ENCODE measurements around the gene ITPKC. TPM values are rescaled to one million over a fixed set of nuclear protein-coding genes. Genes with fewer than 3 reads are reported as not detected.

The ITPKC gene
- total RNA-seq, 1 experiment from 2014 or later, result 11.4 TPM

GRCh38 chr19:40724315-40724714 lies 7.4 kb downstream of the ITPKC start:
- ATAC-seq (no peak), DNase-seq (ENCODE audit: low read depth, low spot score) (no peak)
- POLR2A ChIA-PET, result no interaction called here
- intact Hi-C loops (cut with micrococcal nuclease), result no loop called here
- no peak overlapping the region for H3K4me2 ChIP-seq (ENCODE audit: low read length)
- CTCF ChIA-PET, result no interaction called here
- H3K79me2 ChIP-seq (ENCODE audit: insufficient read depth, low read length), result peaks cover 50% of the 10 kb centered on the region
- TF ChIP-seq POLR2A (IDR thresholded peaks at IDR 0.05; ENCODE audit: borderline replicate concordance, extremely low read depth, insufficient read depth, insufficient read length), result no peak
- no peak overlapping the region for H2AFZ ChIP-seq (ENCODE audit: low read depth, low read length, poor library complexity, severe bottlenecking)
- H3K4me1 ChIP-seq (ENCODE audit: control insufficient read depth in 1 of 2, insufficient read depth in 2 of 2, low read length in 2 of 2), result peaks cover 7 to 22% of the 10 kb centered on the region in 2 experiments
- H4K20me1 ChIP-seq (ENCODE audit: insufficient read depth), result no peaks in the 10 kb centered on the region
- H3K27me3 ChIP-seq (ENCODE audit: insufficient read depth, low read length), result no peaks in the 10 kb centered on the region
- H3K27ac ChIP-seq (ENCODE audit: low read depth, low read length), result no peak overlapping the region
- no peaks in the 10 kb centered on the region for H3K9me2 ChIP-seq (ENCODE audit: insufficient read depth)
- H3K36me3 ChIP-seq (ENCODE audit: control insufficient read depth in 1 of 2, insufficient read depth in 2 of 2, low read length in 2 of 2), result peaks cover 9 to 38% of the 10 kb centered on the region in 2 experiments
- RAD21 ChIA-PET (ENCODE audit: low non-redundant PET in 1 of 2, low total read pairs in 2 of 2, uncharacterized antibody in 2 of 2, unreplicated experiment in 2 of 2), result no interaction called here
- no peak overlapping the region for H3K9ac ChIP-seq (ENCODE audit: low read length)
- BruUV-seq (replicated peaks), result no TSS peak
- 0 out of 4 replicates have a peak, but pooled peaks cover 0 to 3% of the 10 kb centered on the region in 2 experiments for H3K9me3 ChIP-seq (ENCODE audit: control insufficient read depth in 1 of 2, insufficient read depth in 1 of 2, low read depth in 1 of 2, low read length in 2 of 2)
- no peak overlapping the region for H3K4me3 ChIP-seq (replicated peaks in 1 of 2; ENCODE audit: low read depth in 1 of 2, low read length in 2 of 2)

GRCh38 chr19:40724855-40725254 lies 7.9 kb downstream of the ITPKC start:
- Histone ChIP-seq H3K27me3 (ENCODE audit: insufficient read depth, low read length) (no peaks in the 10 kb centered on the region), H3K4me1 (ENCODE audit: control insufficient read depth in 1 of 2, insufficient read depth in 2 of 2, low read length in 2 of 2) (peaks cover 1 to 17% of the 10 kb centered on the region in 2 experiments; a peak in 3 of 4 replicates), H3K79me2 (ENCODE audit: insufficient read depth, low read length) (peaks cover 45% of the 10 kb centered on the region), H3K9me2 (ENCODE audit: insufficient read depth) (no peaks in the 10 kb centered on the region), H3K9ac (ENCODE audit: low read length) (no peak overlapping the region), H3K4me2 (ENCODE audit: low read length) (no peak overlapping the region), H3K27ac (ENCODE audit: low read depth, low read length) (no peak overlapping the region), H3K36me3 (ENCODE audit: control insufficient read depth in 1 of 2, insufficient read depth in 2 of 2, low read length in 2 of 2) (peaks cover 9 to 38% of the 10 kb centered on the region in 2 experiments), H4K20me1 (ENCODE audit: insufficient read depth) (no peaks in the 10 kb centered on the region), H2AFZ (ENCODE audit: low read depth, low read length, poor library complexity, severe bottlenecking) (no peak overlapping the region), H3K4me3 (replicated peaks in 1 of 2; ENCODE audit: low read depth in 1 of 2, low read length in 2 of 2) (no peak overlapping the region), H3K9me3 (ENCODE audit: control insufficient read depth in 1 of 2, insufficient read depth in 1 of 2, low read depth in 1 of 2, low read length in 2 of 2) (0 out of 4 replicates have a peak, but pooled peaks cover 0 to 3% of the 10 kb centered on the region in 2 experiments)
- ChIA-PET RAD21 (ENCODE audit: low non-redundant PET in 1 of 2, low total read pairs in 2 of 2, uncharacterized antibody in 2 of 2, unreplicated experiment in 2 of 2) (no interaction called here), POLR2A (interaction anchor here (1.3 kb wide), 1 partner anchor 8 kb away, joined by 4 read pairs; the partner anchor contains the start of genes COQ8B and ITPKC), CTCF (no interaction called here)
- no peak for ATAC-seq
- no peak for DNase-seq (ENCODE audit: low read depth, low spot score)
- TF ChIP-seq REST (IDR thresholded peaks at IDR 0.05; ENCODE audit: low read depth), result no peak
- TF ChIP-seq ZBTB33 (IDR thresholded peaks at IDR 0.05; ENCODE audit: extremely low read depth, insufficient replicate concordance, low read length), result no peak
- no peak for TF ChIP-seq SP1 (IDR thresholded peaks at IDR 0.05; ENCODE audit: low read depth)
- TF ChIP-seq FOSL1 (IDR thresholded peaks at IDR 0.05; ENCODE audit: low read depth), result no peak
- intact Hi-C loops (cut with micrococcal nuclease), result no loop called here
- BruUV-seq (replicated peaks), result no TSS peak
